PC-9 (cell line): Measurements from ENCODE around the gene MFN1.

Source experiments
- CTCF ChIP-seq: fragments of 200-600 bp; sonication (generic); conservative IDR thresholded peaks from 2 replicates; pipeline ENCODE4 v1.6.1; 2017; ENCODE audit warnings: mixed run types, antibody characterized with exemption, mild to moderate bottlenecking, moderate library complexity
- EZH2 ChIP-seq: fragments of 200-600 bp; sonication (generic); IDR thresholded peaks from 2 replicates; pipeline ENCODE4 v1.8.0; 2017; ENCODE audit warnings: antibody characterized with exemption, low read depth

GRCh38 chr3:179432021-179432420, 84.5 kb downstream of the MFN1 start:
- TF ChIP-seq CTCF, result no peak
- TF ChIP-seq EZH2, result no peak
